Measurements from ENCODE around the gene NCAM1. TPM values are rescaled to one million over a fixed set of nuclear protein-coding genes. Genes with fewer than 3 reads are reported as not detected.

NCAM1 gene
- total RNA-seq, 1 donor from 2014 or later, result 3.3 TPM

DNA sequence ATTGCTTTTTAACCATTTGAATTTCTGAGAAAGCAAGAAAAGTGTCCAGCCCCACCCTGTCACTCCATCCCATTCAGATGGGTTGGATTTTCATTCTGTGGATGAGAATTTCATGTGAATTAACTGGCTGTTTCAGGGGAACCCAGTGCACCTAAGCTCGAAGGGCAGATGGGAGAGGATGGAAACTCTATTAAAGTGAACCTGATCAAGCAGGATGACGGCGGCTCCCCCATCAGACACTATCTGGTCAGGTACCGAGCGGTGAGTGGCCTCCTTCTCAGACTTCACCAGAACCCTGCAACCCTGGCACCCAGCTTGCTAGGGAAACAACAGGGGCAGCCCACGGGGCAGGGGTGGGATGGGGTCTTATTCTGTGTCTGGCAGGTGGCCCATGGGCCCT is 294.5 kb downstream of the NCAM1 start:
- no peak overlapping the region for H3K4me3 ChIP-seq
- H3K27ac ChIP-seq, result no peak overlapping the region
- H3K36me3 ChIP-seq, result no peaks in the 10 kb centered on the region
- no peak for DNase-seq (ENCODE audit: low spot score in 2 of 2)
- H3K27me3 ChIP-seq, result no peaks in the 10 kb centered on the region
- no peaks in the 10 kb centered on the region for H3K9me3 ChIP-seq
- TF ChIP-seq, protein P1, sequence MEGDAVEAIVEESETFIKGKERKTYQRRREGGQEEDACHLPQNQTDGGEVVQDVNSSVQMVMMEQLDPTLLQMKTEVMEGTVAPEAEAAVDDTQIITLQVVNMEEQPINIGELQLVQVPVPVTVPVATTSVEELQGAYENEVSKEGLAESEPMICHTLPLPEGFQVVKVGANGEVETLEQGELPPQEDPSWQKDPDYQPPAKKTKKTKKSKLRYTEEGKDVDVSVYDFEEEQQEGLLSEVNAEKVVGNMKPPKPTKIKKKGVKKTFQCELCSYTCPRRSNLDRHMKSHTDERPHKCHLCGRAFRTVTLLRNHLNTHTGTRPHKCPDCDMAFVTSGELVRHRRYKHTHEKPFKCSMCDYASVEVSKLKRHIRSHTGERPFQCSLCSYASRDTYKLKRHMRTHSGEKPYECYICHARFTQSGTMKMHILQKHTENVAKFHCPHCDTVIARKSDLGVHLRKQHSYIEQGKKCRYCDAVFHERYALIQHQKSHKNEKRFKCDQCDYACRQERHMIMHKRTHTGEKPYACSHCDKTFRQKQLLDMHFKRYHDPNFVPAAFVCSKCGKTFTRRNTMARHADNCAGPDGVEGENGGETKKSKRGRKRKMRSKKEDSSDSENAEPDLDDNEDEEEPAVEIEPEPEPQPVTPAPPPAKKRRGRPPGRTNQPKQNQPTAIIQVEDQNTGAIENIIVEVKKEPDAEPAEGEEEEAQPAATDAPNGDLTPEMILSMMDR (IDR thresholded peaks at IDR 0.05), result no peak
- no peaks in the 10 kb centered on the region for H3K4me1 ChIP-seq
- intact Hi-C loops (cut with DNase I), result no loop called here

DNA sequence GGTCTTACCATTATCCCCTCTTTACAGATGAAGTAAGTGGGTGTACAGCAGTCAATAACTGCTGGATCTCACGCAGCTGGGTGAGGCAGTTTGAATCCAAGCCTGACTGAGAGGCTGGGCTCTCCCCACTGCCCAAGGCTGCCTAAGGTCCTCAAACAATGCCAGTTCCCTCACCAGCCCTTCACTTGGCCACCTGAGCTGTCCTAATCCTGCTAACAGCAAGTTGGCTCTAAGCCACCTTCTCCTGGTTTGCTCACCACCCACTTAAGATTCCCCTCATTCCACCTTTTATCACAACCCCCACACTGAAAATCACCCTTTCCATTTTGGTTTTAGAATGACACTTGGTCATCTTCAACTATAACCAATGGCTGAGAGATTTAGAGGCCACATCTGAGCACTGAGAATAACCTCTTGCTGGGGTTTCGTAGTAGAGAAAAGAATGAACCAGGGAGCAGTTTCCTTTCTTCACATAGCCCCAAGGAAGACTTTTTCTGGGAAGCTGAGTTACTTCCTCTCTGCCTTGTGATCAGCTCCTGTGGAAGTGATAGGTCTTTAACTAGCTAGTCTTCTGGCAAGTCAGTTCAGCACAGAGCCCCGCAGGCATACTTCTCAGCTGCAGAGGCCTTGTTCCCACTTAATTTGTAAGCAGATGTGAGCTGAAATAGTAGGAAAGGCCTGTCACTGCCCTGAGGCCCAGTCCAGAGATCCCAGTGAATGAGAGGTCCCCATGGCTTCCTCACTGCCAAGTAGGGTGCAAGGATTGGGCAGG is 295.4 kb downstream of the NCAM1 start:
- no peak for DNase-seq (ENCODE audit: low spot score in 2 of 2)
- H3K9me3 ChIP-seq, result no peaks in the 10 kb centered on the region
- TF ChIP-seq, protein P1 (IDR thresholded peaks at IDR 0.05), result no peak
- H3K27ac ChIP-seq, result no peak overlapping the region
- H3K4me1 ChIP-seq, result no peaks in the 10 kb centered on the region
- intact Hi-C loops (cut with DNase I), result no loop called here
- peaks cover 0 to 3% of the 10 kb centered on the region in 2 donors for H3K36me3 ChIP-seq
- H3K27me3 ChIP-seq, result no peaks in the 10 kb centered on the region
- H3K4me3 ChIP-seq, result no peak overlapping the region

DNA sequence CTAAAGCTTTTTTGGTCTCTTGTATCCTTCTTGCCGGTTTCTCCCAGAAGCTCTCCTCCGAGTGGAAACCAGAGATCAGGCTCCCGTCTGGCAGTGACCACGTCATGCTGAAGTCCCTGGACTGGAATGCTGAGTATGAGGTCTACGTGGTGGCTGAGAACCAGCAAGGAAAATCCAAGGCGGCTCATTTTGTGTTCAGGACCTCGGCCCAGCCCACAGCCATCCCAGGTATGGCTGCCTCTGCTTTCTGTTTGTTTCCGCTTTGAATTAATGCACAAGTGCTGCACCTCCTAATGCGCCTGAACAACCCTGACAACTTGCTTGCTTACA is 298.8 kb downstream of the NCAM1 start:
- H3K4me3 ChIP-seq, result no peak overlapping the region
- H3K9me3 ChIP-seq, result no peaks in the 10 kb centered on the region
- peaks cover 0 to 3% of the 10 kb centered on the region in 2 donors for H3K36me3 ChIP-seq
- intact Hi-C loops (cut with DNase I), result no loop called here
- H3K27ac ChIP-seq, result no peak overlapping the region
- TF ChIP-seq, protein P1 (IDR thresholded peaks at IDR 0.05), result no peak
- no peak for DNase-seq (ENCODE audit: low spot score in 2 of 2)
- no peaks in the 10 kb centered on the region for H3K4me1 ChIP-seq
- no peaks in the 10 kb centered on the region for H3K27me3 ChIP-seq

DNA sequence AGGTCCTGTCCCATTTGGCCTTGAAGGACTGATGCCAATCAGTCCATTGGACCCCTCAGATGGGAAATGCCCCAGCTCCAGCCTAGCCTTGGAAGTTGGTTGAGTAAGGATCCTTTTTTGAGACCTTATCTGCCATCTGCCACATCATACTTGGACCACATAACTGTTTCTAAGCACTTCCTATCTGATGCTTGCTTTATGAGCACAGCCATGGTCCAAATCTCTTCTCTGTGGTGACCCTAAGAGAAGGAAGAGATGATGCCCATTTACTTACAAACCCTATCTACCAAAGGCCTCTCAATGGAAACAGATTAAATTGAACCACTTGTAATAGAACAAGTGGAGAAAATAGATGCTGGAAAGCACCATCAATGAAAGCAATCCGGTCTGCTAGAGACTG is 299.3 kb downstream of the NCAM1 start:
- Histone ChIP-seq H3K36me3 (peaks cover 0 to 3% of the 10 kb centered on the region in 2 donors), H3K27ac (no peak overlapping the region), H3K27me3 (no peaks in the 10 kb centered on the region), H3K4me3 (no peak overlapping the region), H3K4me1 (no peaks in the 10 kb centered on the region), H3K9me3 (no peaks in the 10 kb centered on the region)
- TF ChIP-seq, protein P1 (IDR thresholded peaks at IDR 0.05), result no peak
- DNase-seq (ENCODE audit: low spot score in 2 of 2), result no peak
- intact Hi-C loops (cut with DNase I), result no loop called here

DNA sequence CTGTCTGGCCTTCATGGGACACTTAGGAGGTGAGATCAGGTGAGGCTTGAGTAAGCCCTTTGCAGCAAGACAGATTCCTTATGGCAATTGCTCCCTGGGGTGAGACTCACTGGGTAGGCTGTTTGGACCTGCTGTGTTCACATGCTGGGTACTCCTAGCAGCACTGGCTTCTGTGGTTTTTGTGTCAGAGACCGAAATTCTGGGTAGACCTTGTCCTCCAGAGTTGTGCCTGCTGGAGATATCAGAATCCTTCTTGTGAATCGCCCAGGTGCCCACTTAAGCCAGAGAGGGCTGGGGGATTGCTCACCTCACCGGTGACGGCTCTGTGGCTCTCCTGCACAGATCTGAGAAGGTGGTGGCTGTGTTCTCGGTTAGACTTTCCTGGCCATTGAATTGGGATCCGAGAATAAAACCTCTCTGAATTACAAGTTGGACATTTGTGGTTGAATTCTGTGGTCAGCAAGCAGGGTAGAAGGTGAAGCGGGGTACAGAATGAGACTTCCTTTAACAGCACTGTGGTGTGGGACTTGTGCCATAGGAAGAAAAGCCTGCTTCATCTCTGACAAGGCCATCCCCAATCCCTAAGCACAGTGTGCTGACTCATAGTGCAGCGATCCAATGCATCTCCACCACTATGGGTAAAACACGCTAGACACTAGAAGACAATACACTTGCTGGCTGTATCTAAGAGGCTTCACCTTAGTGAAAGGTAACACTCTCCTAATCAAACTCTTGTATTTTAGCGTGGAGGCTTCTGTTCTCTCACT is 300.7 kb downstream of the NCAM1 start:
- no peaks in the 10 kb centered on the region for H3K4me1 ChIP-seq
- peaks cover 0 to 5% of the 10 kb centered on the region in 2 donors for H3K36me3 ChIP-seq
- intact Hi-C loops (cut with DNase I), result no loop called here
- DNase-seq (ENCODE audit: low spot score in 2 of 2), result no peak
- TF ChIP-seq, protein P1 (IDR thresholded peaks at IDR 0.05), result no peak
- H3K27ac ChIP-seq, result no peak overlapping the region
- H3K9me3 ChIP-seq, result no peaks in the 10 kb centered on the region
- H3K4me3 ChIP-seq, result no peak overlapping the region
- no peaks in the 10 kb centered on the region for H3K27me3 ChIP-seq

Data from ascending aorta (tissue), 2 donors.